HEK293 (cell line): ENCODE measurements around the gene ARHGAP23.

Source experiments
- ATF2 ChIP-seq: fragments of 450-650 bp; formaldehyde crosslinking; IDR thresholded peaks from 2 replicates; pipeline ENCODE4 v1.5.1; 2016; ENCODE audit warnings: missing biosample characterization, missing genetic modification characterization, low read depth
- CTCF ChIP-seq: fragments of 450-650 bp; formaldehyde crosslinking; IDR thresholded peaks from 2 replicates; pipeline ENCODE4 v1.5.1; 2016; ENCODE audit warnings: missing biosample characterization, missing genetic modification characterization
- KLF16 ChIP-seq: fragments of 450-650 bp; formaldehyde crosslinking; IDR thresholded peaks from 2 replicates; pipeline ENCODE4 v1.5.1; 2017; ENCODE audit warnings: missing biosample characterization, missing genetic modification characterization
- MEIS1 ChIP-seq: sonication (generic); formaldehyde crosslinking; IDR thresholded peaks from 2 replicates; pipeline ENCODE4 v1.8.1; 2022; ENCODE audit warnings: missing genetic modification reagents, mild to moderate bottlenecking, borderline replicate concordance
- REPIN1 ChIP-seq: fragments of 450-650 bp; formaldehyde crosslinking; IDR thresholded peaks from 2 replicates; pipeline ENCODE4 v1.5.1; 2017; ENCODE audit warnings: missing biosample characterization, missing genetic modification characterization, low read depth
- TCF7L2 ChIP-seq: IDR thresholded peaks from 2 replicates; pipeline ENCODE4 v1.6.1; 2011; ENCODE audit warnings: low read depth, mild to moderate bottlenecking, inconsistent platforms, low read length, moderate library complexity, borderline replicate concordance
- ZBTB6 ChIP-seq: fragments of 450-650 bp; formaldehyde crosslinking; IDR thresholded peaks from 2 replicates; pipeline ENCODE4 v1.5.1; 2017; ENCODE audit warnings: missing biosample characterization, missing genetic modification characterization
- ZNF140 ChIP-seq: fragments of 450-650 bp; formaldehyde crosslinking; IDR thresholded peaks from 2 replicates; pipeline ENCODE4 v1.5.1; 2016; ENCODE audit warnings: missing biosample characterization, missing genetic modification characterization
- ZNF23 ChIP-seq: fragments of 450-650 bp; formaldehyde crosslinking; IDR thresholded peaks from 2 replicates; pipeline ENCODE4 v1.5.1; 2016; ENCODE audit warnings: missing biosample characterization, missing genetic modification characterization, borderline replicate concordance
- ZNF341 ChIP-seq: fragments of 450-650 bp; formaldehyde crosslinking; IDR thresholded peaks from 2 replicates; pipeline ENCODE4; 2016; ENCODE audit warnings: low read depth, missing biosample characterization, missing genetic modification characterization
- ZNF558 ChIP-seq: fragments of 450-650 bp; formaldehyde crosslinking; IDR thresholded peaks from 2 replicates; pipeline ENCODE4 v1.5.1; 2016; ENCODE audit warnings: missing biosample characterization, missing genetic modification characterization
- ZNF704 ChIP-seq: fragments of 450-650 bp; formaldehyde crosslinking; IDR thresholded peaks from 2 replicates; pipeline ENCODE4 v1.5.1; 2016; ENCODE audit warnings: missing biosample characterization, missing genetic modification characterization

- TF ChIP-seq CTCF (no peak), TCF7L2 (no peak), ZNF23 (tag by site-specific recombination) (no peak), MEIS1 (CRISPR knock-in tag) (no peak), ZNF140 (no peak), KLF16 (tag by site-specific recombination) (no peak), ATF2 (tag by site-specific recombination) (no peak), ZBTB6 (no peak), REPIN1 (tag by site-specific recombination) (no peak), ZNF341 (tag by site-specific recombination) (no peak), ZNF558 (tag by site-specific recombination) (no peak), ZNF704 (tag by site-specific recombination) (no peak)
Measured at GRCh38 chr17:38430822-38431221, 2.6 kb downstream of the ARHGAP23 start.
